Left colon (tissue), 2 donors: ENCODE data around the gene OR6J1. TPM values are rescaled to one million over a fixed set of nuclear protein-coding genes. Genes with fewer than 3 reads are reported as not detected.
A peak's percentile ranks its signal among the peaks of the same experiment; 100 is the strongest.
"Not testable (repeated sequence)": the region's sequence is repeated elsewhere in the genome, so short reads cannot be mapped to it uniquely, and the experiment has no call there.

Source experiments
- ATAC-seq: fragments of 200-7000 bp; cut with Tn5 transposase; one replicate; pipeline ENCODE4 v1.9.1; 2020; ENCODE audit warnings: mild to moderate bottlenecking, moderate library complexity
- DNase-seq, 2 donors: peaks; one replicate each; pipeline ENCODE4 v3.0.0-alpha.2; 2020
- intact Hi-C, 2 donors: fragments of 100-400 bp; cut with DNase I in 1 of 2; cut with micrococcal nuclease in 1 of 2; formaldehyde crosslinking; loops; one replicate each; pipeline versions ENCODE4 v1.11.2 to v1.14.0; 2022; cut with DNase I, micrococcal nuclease
- total RNA-seq, 2 donors: library from RNA; stranded (reverse); fragmentation: NEBNext Ultra II Directional; extraction: Animal tissue kit (Norgen Biotek cat#: 25700); gene quantifications; one replicate each; pipeline ENCODE4 v1.2.1, GENCODE V29; 2021
- donor health status: DM: no; HTN: no; CAD: no.
- donor health status: DM: yes; HTN: yes; CAD: no.

OR6J1 gene
- total RNA-seq, 2 donors from 2014 or later = not detected

DNA sequence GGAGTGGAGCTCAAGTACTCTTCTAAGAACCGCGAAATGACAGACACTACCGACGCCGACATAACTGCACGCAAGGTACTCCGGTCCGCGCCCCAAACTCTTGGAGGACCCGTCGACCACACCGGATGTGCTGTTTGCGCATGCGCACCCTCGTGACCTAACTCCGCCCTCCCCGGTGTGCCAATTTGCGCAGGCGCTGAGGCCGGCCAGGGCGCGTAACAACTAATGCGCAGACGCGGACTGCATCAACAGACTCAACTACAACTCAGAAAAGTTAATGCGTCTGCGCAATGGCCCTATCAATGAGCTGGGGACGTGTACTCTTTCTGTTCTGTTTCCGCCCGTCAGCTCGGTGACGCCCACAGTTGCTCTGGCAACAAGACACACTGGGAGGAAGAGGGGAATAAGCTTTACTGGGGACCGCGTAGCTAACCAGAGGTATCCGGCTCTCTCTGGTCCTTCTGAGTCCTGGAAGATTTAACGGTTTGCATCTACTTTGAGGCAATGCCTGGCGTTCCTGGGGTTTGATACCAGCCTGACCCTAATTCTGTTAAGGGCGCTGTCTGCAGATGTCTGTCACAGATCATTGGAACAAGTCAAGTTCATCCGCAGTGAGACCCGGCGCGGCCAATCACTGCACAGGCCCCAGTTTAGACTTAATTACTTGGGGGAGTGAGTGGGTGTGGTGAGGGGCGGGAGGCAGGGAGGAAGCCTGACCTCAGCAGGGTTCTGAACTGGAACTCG lies 54.9 kb downstream of the OR6J1 start, which contains the start of gene DAD1:
DAD1 (minus strand) TSS at position 129 of the 744 bp plus-strand sequence; CDS start at position 62, 67 bp downstream.
- intact Hi-C loops = no loop called here
- peak; percentile 95 for ATAC-seq
- DNase-seq = peak; percentile 99

DNA sequence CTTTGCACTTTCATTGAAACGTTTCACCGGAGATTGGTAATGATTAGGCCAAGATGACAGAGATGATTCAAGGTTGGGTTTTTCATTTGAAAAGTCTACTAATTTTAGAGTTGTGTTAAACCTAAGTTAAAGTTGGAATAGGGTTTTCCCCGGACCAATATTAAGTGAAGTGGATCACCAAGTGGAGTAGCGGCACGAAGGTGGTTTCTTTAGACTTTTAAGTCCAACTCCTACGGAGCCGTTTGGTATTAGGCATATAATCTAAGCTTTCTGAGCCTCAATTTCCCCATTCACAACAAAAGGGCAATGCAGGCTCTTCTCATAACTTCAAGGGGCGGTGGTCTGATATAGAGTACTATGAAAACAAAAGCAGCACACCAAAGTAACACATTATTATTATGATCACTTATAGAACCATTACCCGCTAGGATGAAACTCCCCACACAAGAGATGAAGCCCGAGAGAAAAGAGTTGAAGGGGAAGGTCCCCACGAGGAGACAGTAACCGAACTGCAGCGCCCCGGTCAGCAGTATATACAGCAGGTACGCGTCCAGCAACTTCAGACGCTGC lies 55.5 kb downstream of the OR6J1 start:
- ATAC-seq = no peak
- DNase-seq = no peak
- intact Hi-C loops = no loop called here

DNA sequence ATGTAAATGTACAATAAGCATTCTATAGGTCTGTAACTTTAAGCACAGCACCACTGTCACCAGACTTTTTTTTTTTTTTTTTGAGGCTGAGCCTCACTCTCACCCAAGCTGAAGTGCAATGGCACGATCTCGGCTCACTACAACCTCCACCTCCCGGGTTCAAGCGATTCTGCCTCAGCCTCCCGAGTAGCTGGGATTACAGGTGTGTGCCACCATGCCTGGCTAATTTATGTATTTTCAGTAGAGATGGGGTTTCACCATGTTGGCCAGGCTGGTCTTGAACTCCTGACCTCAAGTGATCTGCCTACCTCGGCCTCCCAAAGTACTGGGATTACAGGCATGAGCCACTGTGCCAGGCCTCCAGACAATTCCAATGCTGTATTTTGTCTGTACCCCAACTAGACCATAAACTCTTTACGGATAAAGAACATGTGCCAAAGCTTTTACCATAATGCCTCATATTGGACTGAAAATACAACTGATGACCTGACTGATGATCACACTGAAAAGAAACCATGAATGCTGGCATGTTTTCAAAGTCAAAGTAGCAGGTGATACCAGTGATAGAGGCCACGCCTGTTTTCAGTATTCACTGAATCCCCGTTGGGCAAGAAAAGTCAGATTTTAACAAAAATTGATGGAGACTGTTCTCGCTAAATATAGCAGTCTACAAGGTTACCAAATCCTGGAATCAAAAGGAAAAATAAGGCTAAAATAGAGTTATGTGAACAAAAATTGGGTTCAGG lies 56.3 kb downstream of the OR6J1 start:
- ATAC-seq, DNase-seq, intact Hi-C loops: not testable (repeated sequence)

DNA sequence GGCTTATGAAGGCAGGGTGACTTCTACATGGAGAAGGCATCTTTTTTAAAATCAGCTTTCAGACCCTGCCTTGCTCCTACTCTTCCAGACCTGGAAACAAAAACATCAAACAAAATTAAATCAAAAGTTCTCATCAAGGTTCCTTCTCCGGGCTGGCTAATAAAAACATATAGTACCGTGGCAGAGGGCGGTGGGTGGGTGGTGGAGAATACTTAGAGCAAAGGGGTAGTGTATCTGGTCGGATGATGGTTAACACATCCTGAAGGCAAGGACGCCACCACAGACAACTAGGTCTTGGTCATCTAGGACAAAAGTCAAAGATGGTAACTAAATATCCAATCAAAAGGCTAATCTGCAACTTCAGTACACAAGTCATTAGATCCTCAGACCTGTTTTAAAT lies 56.9 kb downstream of the OR6J1 start:
- ATAC-seq (no peak), DNase-seq (no peak)
- intact Hi-C loops = no loop called here

DNA sequence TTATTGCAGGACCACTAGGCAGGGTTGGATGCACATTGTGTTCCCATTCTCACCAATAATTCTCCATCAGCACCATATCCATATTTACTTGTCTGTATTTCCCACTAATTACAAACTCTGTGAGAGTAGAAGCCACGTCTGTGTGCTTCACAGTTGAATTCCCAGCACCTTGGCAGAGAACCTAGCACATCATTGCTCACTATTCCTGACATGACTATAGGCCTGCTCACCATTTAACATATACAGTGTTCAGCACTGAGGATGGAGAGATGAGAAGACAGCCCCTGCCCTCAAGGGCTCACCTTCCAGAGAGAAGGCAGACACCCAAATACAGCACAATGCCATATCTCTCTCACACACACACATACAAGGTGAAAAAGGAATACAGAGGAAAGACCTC lies 60.2 kb downstream of the OR6J1 start:
- DNase-seq = no peak
- intact Hi-C loops = no loop called here
- no peak for ATAC-seq

Other genes with a start within 250 kb of the OR6J1 start
- 100 to 1,000 TPM; 139 to 142 TPM for gene DAD1, start 55.1 kb downstream of the OR6J1 start, total RNA-seq
- 10 to 100 TPM; 16.9 to 19.5 TPM for gene ABHD4, start 46.1 kb downstream of the OR6J1 start, total RNA-seq
- gene OXA1L, start 122.3 kb upstream of the OR6J1 start, total RNA-seq = 100 to 1,000 TPM in 1 of 2 donors, 10 to 100 TPM in 1; 81.7 to 125 TPM
- gene SLC7A7, start 171.1 kb upstream of the OR6J1 start, total RNA-seq = 10 to 100 TPM in 1 of 2 donors, 1 to 10 TPM in 1; 8.4 to 17.4 TPM
- gene MRPL52, start 185.5 kb upstream of the OR6J1 start, total RNA-seq = 10 to 100 TPM; 64.5 to 81.0 TPM
- 100 to 1,000 TPM in 1 of 2 donors, 10 to 100 TPM in 1; 83.0 to 101 TPM for gene MMP14, start 192.2 kb upstream of the OR6J1 start, total RNA-seq
- 100 to 1,000 TPM; 263 to 308 TPM for gene LRP10, start 227.4 kb upstream of the OR6J1 start, total RNA-seq
- under 1 TPM; 0.58 to 0.64 TPM for gene REM2, start 238.9 kb upstream of the OR6J1 start, total RNA-seq